Astrocyte (in vitro differentiated cells and primary cell): ENCODE data around the gene RFESD. TPM values are rescaled to one million over a fixed set of nuclear protein-coding genes. Genes with fewer than 3 reads are reported as not detected.

Source experiments
- DNase-seq: peaks from one replicate; pipeline ENCODE4 v3.0.0-alpha.2; 2010; ENCODE audit warnings: low read depth
- FAIRE-seq: peaks from 2 replicates; lab custom pipeline; 2011; peaks lifted over from hg19 to GRCh38; lab: Jason Lieb, UNC
- H2AFZ ChIP-seq: 2 replicates; pipeline ENCODE4 v1.6.0; 2012; ENCODE audit warnings: low read depth, low read length, inconsistent platforms
- H3K27ac ChIP-seq: 2 replicates; pipeline ENCODE4 v1.5.1; 2011; ENCODE audit warnings: low read depth, low read length, inconsistent platforms
- H3K27me3 ChIP-seq: 2 replicates; pipeline ENCODE4 v1.6.0; 2011; ENCODE audit warnings: low read length, inconsistent platforms; ENCODE audit not compliant: insufficient read depth
- H3K36me3 ChIP-seq: 2 replicates; pipeline ENCODE4 v1.5.1; 2011; ENCODE audit warnings: low read length, inconsistent platforms; ENCODE audit not compliant: insufficient read depth
- H3K4me1 ChIP-seq: 2 replicates; pipeline ENCODE4 v1.5.1; 2011; ENCODE audit warnings: low read length, inconsistent platforms; ENCODE audit not compliant: insufficient read depth
- H3K4me2 ChIP-seq: 2 replicates; pipeline ENCODE4 v1.6.0; 2012; ENCODE audit warnings: low read length, inconsistent platforms
- H3K4me3 ChIP-seq: 2 replicates; pipeline ENCODE4 v1.5.1; 2011; ENCODE audit warnings: low read depth, mild to moderate bottlenecking, low read length, inconsistent platforms; ENCODE audit not compliant: insufficient read depth
- H3K79me2 ChIP-seq: 2 replicates; pipeline ENCODE4 v1.6.0; 2012; ENCODE audit warnings: mild to moderate bottlenecking, low read length, inconsistent platforms; ENCODE audit not compliant: insufficient read depth
- H3K9ac ChIP-seq: 2 replicates; pipeline ENCODE4 v1.6.0; 2012; ENCODE audit warnings: mild to moderate bottlenecking, low read length, inconsistent platforms
- H3K9me3 ChIP-seq: 2 replicates; pipeline ENCODE4 v1.5.1; 2012; ENCODE audit warnings: low read depth, mild to moderate bottlenecking, low read length, inconsistent platforms; ENCODE audit not compliant: insufficient read depth
- H4K20me1 ChIP-seq: 2 replicates; pipeline ENCODE4 v1.6.0; 2012; ENCODE audit warnings: low read length, inconsistent platforms; ENCODE audit not compliant: insufficient read depth
- H3K27ac Mint-ChIP-seq: one replicate; pipeline ENCODE4 v1.8.0; 2021; ENCODE audit warnings: mild to moderate bottlenecking, mixed read lengths; ENCODE audit not compliant: unreplicated experiment
- H3K27me3 Mint-ChIP-seq: one replicate; pipeline ENCODE4 v1.8.0; 2021; ENCODE audit warnings: low read depth, mixed read lengths; ENCODE audit not compliant: unreplicated experiment
- H3K36me3 Mint-ChIP-seq: one replicate; pipeline ENCODE4 v1.8.0; 2021; ENCODE audit warnings: low read depth, mixed read lengths; ENCODE audit not compliant: unreplicated experiment
- H3K4me1 Mint-ChIP-seq: one replicate; pipeline ENCODE4 v1.8.0; 2021; ENCODE audit warnings: low read depth, mixed read lengths; ENCODE audit not compliant: unreplicated experiment
- H3K4me3 Mint-ChIP-seq: one replicate; pipeline ENCODE4 v1.8.0; 2021; ENCODE audit warnings: mild to moderate bottlenecking, moderate library complexity, mixed read lengths; ENCODE audit not compliant: unreplicated experiment
- H3K9me3 Mint-ChIP-seq: one replicate; pipeline ENCODE4 v1.8.0; 2021; ENCODE audit warnings: mild to moderate bottlenecking, mixed read lengths; ENCODE audit not compliant: unreplicated experiment
- EZH2 ChIP-seq: IDR thresholded peaks from 2 replicates; pipeline ENCODE4 v1.6.1; 2012; ENCODE audit warnings: mild to moderate bottlenecking, low read length, inconsistent platforms; ENCODE audit not compliant: insufficient read depth
- total RNA-seq: library from RNA; stranded (reverse); gene quantifications from 2 replicates; pipeline ENCODE4 v1.2.1, GENCODE V29; 2021
- TF ChIP-seq, protein P1 (sequence below): IDR thresholded peaks from 2 replicates; pipeline ENCODE4 v1.5.1; 2011; ENCODE audit warnings: low read depth, mild to moderate bottlenecking, inconsistent platforms, low read length, moderate library complexity; ENCODE audit not compliant: insufficient read depth

RFESD gene
- total RNA-seq, 1 donor from 2014 or later, result 2.2 TPM

DNA sequence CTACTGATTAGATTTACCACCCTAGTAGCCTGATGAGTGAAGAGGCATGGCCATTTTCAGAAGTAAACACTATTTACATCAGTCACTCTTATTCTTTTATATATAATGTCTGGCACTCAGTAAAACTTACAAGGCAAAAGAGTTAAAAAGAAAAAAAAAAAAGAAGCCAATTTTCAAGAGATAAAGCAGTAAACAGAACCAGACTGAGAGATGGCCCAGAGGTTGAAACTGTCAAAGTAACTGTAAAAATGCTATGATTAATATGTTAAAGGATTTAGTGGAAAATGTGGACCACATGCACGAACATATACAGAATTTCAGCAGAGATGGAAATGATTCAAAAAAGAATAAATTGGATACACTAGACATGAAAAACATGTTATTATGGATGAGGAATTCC is 33.1 kb upstream of the RFESD start:
- no peak for DNase-seq
- Mint-ChIP-seq H3K4me1 (no peaks in the 10 kb centered on the region), H3K27ac (no peak overlapping the region), H3K36me3 (peaks cover 2% of the 10 kb centered on the region), H3K27me3 (peaks cover 3% of the 10 kb centered on the region), H3K4me3 (no peak overlapping the region), H3K9me3 (peaks cover 5% of the 10 kb centered on the region)
- H3K9me3 ChIP-seq, result no peaks in the 10 kb centered on the region
- FAIRE-seq, result no peak
- TF ChIP-seq EZH2, result no peak
- TF ChIP-seq, protein P1, sequence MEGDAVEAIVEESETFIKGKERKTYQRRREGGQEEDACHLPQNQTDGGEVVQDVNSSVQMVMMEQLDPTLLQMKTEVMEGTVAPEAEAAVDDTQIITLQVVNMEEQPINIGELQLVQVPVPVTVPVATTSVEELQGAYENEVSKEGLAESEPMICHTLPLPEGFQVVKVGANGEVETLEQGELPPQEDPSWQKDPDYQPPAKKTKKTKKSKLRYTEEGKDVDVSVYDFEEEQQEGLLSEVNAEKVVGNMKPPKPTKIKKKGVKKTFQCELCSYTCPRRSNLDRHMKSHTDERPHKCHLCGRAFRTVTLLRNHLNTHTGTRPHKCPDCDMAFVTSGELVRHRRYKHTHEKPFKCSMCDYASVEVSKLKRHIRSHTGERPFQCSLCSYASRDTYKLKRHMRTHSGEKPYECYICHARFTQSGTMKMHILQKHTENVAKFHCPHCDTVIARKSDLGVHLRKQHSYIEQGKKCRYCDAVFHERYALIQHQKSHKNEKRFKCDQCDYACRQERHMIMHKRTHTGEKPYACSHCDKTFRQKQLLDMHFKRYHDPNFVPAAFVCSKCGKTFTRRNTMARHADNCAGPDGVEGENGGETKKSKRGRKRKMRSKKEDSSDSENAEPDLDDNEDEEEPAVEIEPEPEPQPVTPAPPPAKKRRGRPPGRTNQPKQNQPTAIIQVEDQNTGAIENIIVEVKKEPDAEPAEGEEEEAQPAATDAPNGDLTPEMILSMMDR, result no peak
- H3K36me3 ChIP-seq, result no peaks in the 10 kb centered on the region
- no peaks in the 10 kb centered on the region for H3K4me1 ChIP-seq
- no peaks in the 10 kb centered on the region for H3K27me3 ChIP-seq
- no peak overlapping the region for H3K4me2 ChIP-seq
- no peak overlapping the region for H3K4me3 ChIP-seq
- no peak overlapping the region for H3K9ac ChIP-seq
- H3K79me2 ChIP-seq, result no peaks in the 10 kb centered on the region
- no peaks in the 10 kb centered on the region for H4K20me1 ChIP-seq
- H2AFZ ChIP-seq, result no peak overlapping the region
- H3K27ac ChIP-seq, result no peak overlapping the region

DNA sequence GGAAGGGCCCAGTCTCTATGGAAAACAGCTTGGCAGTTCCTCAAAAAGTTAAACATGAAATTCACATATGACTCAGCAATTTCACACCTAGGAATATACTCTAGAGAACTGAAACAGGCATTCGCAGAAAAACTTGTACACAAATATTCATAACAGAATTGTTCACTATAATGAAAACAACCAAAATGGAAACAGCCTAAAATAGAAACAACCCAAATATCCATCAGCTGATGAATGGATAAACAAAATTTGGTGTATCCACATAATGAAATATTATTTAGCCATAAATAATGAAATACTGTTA is 31.5 kb upstream of the RFESD start:
- H3K4me1 Mint-ChIP-seq, result no peaks in the 10 kb centered on the region
- Histone ChIP-seq H3K27me3 (no peaks in the 10 kb centered on the region), H3K4me1 (peaks cover 10% of the 10 kb centered on the region), H3K27ac (no peak overlapping the region), H3K4me2 (no peak overlapping the region), H3K4me3 (no peak overlapping the region), H3K9ac (no peak overlapping the region), H2AFZ (no peak overlapping the region), H3K9me3 (no peaks in the 10 kb centered on the region), H4K20me1 (no peaks in the 10 kb centered on the region), H3K79me2 (no peaks in the 10 kb centered on the region), H3K36me3 (no peaks in the 10 kb centered on the region)
- no peak overlapping the region for H3K27ac Mint-ChIP-seq
- H3K27me3 Mint-ChIP-seq, result peaks cover 19% of the 10 kb centered on the region
- H3K4me3 Mint-ChIP-seq, result no peak overlapping the region
- TF ChIP-seq EZH2, result no peak
- TF ChIP-seq, protein P1, result no peak
- no peak for DNase-seq
- H3K36me3 Mint-ChIP-seq, result peaks cover 5% of the 10 kb centered on the region
- FAIRE-seq, result no peak
- H3K9me3 Mint-ChIP-seq, result peaks cover 5% of the 10 kb centered on the region

DNA sequence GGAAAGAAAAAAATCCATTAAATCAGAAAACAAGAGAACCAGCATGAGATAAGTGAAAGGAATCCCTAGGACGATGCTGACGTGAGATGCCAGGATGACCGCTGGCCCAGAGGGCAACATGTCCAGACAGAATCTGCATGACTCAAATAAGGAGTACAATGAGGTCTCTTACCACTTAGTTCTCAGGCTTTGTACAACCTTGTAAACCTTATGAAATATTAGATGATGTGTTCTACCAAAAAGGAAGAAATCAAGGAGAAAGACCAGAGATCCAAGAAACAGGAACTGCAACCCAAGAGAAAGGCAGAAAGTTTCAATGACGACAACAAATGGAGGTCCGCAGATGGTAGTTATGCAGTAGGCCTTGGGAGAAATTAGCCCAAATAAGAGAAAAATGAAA is 29.5 kb upstream of the RFESD start:
- no peak for TF ChIP-seq EZH2
- H3K27me3 Mint-ChIP-seq, result peaks cover 24% of the 10 kb centered on the region
- H3K27ac ChIP-seq, result peak overlapping the region; percentile 45
- peak overlapping the region; percentile 9 for H3K4me2 ChIP-seq
- H3K27me3 ChIP-seq, result peaks cover 4% of the 10 kb centered on the region
- no peak overlapping the region for H3K9ac ChIP-seq
- H3K36me3 Mint-ChIP-seq, result peaks cover 5% of the 10 kb centered on the region
- no peak overlapping the region for H3K4me3 ChIP-seq
- H3K79me2 ChIP-seq, result no peaks in the 10 kb centered on the region
- H2AFZ ChIP-seq, result peak overlapping the region; percentile 19
- DNase-seq, result peak; percentile 56
- no peak overlapping the region for H3K4me3 Mint-ChIP-seq
- H4K20me1 ChIP-seq, result no peaks in the 10 kb centered on the region
- peaks cover 4% of the 10 kb centered on the region for H3K4me1 Mint-ChIP-seq
- no peaks in the 10 kb centered on the region for H3K9me3 ChIP-seq
- H3K27ac Mint-ChIP-seq, result no peak overlapping the region
- peaks cover 9% of the 10 kb centered on the region for H3K9me3 Mint-ChIP-seq
- FAIRE-seq, result no peak
- H3K36me3 ChIP-seq, result no peaks in the 10 kb centered on the region
- H3K4me1 ChIP-seq, result peaks cover 19% of the 10 kb centered on the region
